ENCODE results near the gene GPR158.

The GPR158 gene

DNA sequence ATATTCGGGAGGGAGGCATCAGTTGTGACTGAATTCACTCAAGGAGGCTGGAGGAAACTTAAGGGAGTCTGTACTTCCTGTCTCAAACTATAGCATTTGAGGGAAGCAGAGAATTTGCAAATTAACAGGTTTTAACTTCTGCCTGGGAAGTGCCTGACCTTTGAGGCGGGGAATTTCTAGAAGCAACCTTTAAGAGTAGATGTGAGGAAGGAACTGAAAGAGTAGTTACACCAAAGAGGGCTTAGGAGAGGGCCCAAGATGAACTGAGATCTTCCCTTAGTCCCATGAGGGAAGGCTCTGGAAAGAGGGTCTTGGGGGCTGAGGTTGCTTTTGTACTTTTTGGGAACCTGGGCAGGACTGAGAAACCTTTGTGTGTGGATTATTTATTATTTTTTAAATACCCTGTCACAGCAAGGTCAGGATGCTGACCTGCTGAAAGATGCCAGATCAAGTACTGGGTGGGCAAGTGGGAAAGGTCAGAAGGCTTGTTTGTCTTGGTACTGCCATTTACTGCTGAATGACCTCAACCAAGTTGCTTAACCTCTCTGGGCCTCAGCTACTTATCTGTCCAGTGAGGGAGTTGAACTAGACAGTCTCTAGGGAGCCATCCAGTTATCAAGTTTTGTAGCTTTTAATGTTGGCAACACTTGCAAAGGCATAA, 2.4 kb downstream of the GPR158 start:
- TF ChIP-seq CTCF (conservative IDR thresholded peaks at IDR 0.05; ENCODE audit: low read length), result no peak
- no peak for DNase-seq (ENCODE audit: low read depth)
- H3K4me3 ChIP-seq (ENCODE audit: low read length), result no peak overlapping the region

GRCh38 chr10:25177754-25178135, 2.9 kb downstream of the GPR158 start:
- H3K4me3 ChIP-seq (ENCODE audit: low read length), result no peak overlapping the region
- no peak for DNase-seq (ENCODE audit: low read depth)
- TF ChIP-seq CTCF (conservative IDR thresholded peaks at IDR 0.05; ENCODE audit: low read length), result no peak

- H3K4me3 ChIP-seq (ENCODE audit: low read length), result no peak overlapping the region
- TF ChIP-seq CTCF (conservative IDR thresholded peaks at IDR 0.05; ENCODE audit: low read length), result no peak
- DNase-seq (ENCODE audit: low read depth), result no peak
Measured at GRCh38 chr10:25178411-25178810, 3.6 kb downstream of the GPR158 start.

- no peak overlapping the region for H3K4me3 ChIP-seq (ENCODE audit: low read length)
- TF ChIP-seq CTCF (conservative IDR thresholded peaks at IDR 0.05; ENCODE audit: low read length), result no peak
- DNase-seq (ENCODE audit: low read depth), result no peak
Measured at GRCh38 chr10:25180801-25181200, 6.0 kb downstream of the GPR158 start.

- no peak for DNase-seq (ENCODE audit: low read depth)
- TF ChIP-seq CTCF (conservative IDR thresholded peaks at IDR 0.05; ENCODE audit: low read length), result no peak
Measured at GRCh38 chr10:25182636-25183035, 7.8 kb downstream of the GPR158 start.

DNA sequence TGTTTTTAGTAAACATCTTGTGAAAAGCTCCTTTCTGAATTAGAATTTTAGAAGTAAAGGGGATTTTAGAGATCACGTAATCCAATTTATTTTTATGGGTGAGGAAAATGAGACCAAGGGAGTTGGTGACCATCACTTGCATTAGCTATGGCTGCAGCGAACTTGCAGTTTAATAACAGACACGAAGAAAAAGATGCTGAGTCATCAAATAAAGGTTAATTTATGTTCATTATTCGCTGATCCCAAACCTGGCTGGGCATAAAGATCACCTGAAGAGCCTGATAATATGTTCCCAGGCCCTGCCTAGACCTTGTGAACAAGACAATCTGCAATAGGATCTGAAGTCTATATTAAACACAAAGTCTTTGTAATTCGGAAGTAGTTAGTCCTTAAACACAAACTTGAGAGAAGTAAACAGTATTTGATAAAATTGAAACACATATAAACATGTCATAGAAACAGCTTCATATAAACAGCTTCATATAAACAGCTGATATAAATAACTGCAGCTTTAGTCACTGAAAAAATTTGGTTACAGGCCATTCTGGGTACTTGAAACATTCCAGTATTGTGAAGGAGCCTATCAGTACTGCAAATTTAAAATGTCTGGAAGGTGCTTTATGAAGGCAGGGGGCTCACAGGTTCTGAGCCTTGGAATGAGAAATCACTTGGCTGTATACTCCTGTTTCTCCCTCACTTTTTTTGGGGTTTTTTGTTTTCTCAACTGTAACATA, 16.5 kb downstream of the GPR158 start:
- no peak for TF ChIP-seq CTCF (conservative IDR thresholded peaks at IDR 0.05; ENCODE audit: low read length)
- no peak overlapping the region for H3K4me3 ChIP-seq (ENCODE audit: low read length)
- DNase-seq (ENCODE audit: low read depth), result no peak

More at GRCh38 chr10:25182636-25183035, 7.8 kb downstream of the GPR158 start:
- H3K4me3 ChIP-seq (ENCODE audit: low read length), result no peak overlapping the region

- no peak for DNase-seq (ENCODE audit: low read depth)
- H3K4me3 ChIP-seq (ENCODE audit: low read length), result no peak overlapping the region
- no peak for TF ChIP-seq CTCF (conservative IDR thresholded peaks at IDR 0.05; ENCODE audit: low read length)
Measured at GRCh38 chr10:25198151-25198550, 23.4 kb downstream of the GPR158 start.

All from AG10803 (cell line).